ENCODE measurements around the gene COL1A2.

The COL1A2 gene

DNA sequence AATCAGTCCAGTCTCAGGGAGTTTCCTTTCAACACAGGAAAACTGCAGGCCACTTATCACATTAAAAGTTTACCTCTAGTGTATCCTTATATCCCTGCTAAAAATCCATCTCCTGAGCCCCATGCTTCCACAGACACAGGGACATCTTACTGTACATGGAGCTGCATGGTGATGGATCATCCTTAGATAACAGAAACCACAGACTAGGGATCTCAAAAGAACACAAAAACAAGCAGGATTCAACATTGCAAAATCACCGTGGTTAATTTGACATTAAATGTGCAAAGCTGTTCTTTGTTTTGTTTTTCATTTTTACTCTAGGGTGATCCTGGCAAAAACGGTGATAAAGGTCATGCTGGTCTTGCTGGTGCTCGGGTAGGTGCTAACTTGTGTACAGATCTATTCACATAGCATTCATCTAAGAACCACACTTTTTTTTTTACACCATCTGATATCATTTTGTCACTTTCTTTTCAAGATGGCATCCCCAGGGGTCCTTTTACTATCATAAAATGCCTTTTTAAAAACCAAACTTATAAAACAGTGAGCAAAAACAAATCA lies 18.1 kb downstream of the COL1A2 start:
- DNase-seq = no peak

DNA sequence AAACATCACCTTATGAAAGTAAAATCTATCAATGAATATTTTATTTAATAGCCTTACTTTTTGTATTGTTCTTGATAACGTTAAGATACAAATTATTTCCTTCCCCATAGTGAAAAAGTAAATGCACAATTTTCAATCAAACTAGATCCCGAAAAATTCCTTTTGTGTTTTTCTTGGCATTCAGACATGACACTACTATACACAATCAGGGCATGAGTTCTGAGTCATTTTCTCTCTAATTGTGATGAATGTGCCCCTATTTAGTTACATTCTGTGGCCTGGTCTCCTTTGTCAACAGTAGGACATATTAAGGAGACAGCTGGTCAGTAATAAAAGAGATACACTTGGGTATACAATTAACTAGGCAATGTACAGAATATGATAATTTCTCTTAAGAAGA lies 19.8 kb downstream of the COL1A2 start:
- DNase-seq = no peak

DNA sequence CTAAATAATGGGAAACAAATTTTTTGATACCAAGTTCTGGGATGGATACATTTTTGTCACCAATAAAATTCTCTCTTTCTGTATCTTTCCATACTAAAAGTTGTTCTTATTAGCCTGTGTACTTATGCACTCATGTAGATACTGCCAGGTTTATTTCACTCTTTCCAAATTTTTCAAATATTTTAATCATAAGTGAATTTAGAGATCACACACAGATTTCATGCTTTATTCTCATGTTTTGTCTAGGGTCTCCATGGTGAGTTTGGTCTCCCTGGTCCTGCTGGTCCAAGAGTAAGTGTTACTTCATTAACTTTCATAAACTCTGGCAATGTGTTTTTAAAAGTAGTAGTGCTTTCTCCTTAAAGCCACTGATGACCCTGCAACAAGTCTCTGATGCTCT lies 20.3 kb downstream of the COL1A2 start:
- no peak for DNase-seq

DNA sequence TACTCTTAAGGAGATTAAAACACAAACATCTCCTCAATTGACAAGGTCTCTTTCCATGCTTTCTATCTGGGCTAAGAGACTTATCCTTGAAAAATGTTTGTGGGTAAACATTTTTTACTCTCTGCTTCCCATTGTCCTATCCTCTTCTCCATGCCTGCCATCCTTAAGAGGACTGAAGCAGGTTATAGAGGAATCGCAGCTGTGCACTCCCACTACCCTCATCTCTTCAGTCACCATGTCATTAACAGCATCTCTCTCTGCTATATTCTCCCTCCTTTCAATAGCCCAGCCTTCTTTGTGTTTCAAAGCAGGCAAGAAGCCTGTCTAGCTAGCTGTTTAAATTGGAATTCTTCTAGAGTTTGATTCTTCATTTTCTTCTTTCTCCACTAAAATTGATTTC lies 22.6 kb downstream of the COL1A2 start:
- no peak for DNase-seq

DNA sequence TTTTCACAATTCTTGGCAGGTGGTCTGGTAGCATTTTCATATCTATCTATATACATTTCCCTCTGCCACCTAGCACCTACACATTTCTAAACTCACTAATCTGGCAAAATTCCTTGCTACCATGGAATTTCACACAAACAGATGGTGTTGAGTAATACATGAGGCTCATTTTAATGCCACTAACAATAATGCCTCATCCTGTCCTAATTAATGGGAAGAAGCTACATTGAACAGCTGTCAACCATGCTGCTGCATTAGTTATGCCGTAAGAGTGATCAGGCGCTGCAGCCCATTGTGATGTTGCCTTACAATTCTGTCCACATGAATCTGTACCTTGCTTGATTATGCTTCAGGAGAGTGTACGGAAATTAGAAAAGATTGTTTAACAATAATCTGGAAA lies 23.2 kb downstream of the COL1A2 start:
- DNase-seq = no peak

DNA sequence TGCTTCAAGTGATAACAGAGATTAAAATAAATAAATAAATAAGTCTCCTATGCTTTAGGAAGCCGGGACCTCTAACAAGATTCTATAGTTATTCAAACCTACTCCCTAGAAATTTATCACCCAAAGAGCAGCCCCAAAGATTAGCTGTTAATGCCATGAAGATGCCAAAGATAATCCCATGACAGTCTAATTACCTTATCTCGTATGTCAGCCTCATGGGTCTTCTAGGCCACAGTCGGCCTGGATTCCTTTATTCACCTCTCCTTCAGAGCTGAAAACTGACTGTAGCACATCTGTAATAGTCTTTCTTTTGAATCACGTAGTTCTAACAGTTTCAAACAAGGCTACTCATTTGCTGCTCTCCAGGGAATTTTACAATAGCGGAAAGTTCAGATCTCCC lies 24.2 kb downstream of the COL1A2 start:
- DNase-seq = no peak

DNA sequence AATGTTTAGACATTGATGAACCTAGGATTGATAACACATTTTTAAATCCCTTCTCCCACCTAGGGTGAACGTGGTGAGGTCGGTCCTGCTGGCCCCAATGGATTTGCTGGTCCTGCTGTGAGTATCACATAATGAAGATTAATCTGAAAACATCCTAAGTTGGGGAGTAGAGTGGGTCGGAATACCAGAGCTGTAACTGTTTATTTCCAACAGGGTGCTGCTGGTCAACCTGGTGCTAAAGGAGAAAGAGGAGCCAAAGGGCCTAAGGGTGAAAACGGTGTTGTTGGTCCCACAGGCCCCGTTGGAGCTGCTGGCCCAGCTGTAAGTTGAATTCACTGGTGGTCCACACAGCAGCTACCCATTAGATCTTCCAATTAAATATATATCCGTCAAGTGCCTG lies 25.6 kb downstream of the COL1A2 start:
- DNase-seq = no peak

DNA sequence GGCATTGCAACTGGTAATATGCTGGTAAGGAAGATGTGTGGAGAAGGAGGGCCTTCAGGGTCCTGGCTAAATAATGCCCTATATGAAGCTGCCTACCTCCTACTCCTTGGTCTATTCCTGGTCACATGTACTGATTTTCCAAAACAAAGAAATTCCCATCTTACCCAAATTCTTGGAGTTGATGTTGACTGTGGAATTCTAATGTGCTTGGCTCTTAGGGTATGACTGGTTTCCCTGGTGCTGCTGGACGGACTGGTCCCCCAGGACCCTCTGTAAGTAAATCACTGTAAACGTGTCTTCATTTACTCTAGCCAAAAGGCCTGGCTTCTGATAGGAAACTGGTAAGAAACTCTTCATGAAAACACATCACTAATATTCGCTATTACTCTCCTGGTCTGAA lies 27.0 kb downstream of the COL1A2 start:
- DNase-seq = no peak

DNA sequence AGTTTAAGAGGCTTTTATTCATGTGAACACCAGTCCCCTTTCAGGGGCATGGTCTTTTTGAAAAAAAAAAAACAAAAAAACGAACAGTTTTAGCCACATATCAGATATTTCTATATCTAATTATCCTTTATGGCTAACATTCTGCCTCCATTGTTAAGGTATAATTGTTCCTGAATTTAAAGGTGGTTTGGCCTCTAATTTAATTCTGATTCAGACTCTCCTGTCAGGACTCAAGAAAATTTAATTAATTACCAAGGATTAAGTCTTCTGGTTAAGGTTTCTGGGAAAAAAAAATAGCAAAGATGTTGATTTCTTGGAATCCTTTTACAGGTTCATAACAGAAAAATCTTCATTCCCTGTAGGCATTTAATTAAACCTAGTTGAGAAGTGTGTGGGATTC lies 27.4 kb downstream of the COL1A2 start:
- no peak for DNase-seq

DNA sequence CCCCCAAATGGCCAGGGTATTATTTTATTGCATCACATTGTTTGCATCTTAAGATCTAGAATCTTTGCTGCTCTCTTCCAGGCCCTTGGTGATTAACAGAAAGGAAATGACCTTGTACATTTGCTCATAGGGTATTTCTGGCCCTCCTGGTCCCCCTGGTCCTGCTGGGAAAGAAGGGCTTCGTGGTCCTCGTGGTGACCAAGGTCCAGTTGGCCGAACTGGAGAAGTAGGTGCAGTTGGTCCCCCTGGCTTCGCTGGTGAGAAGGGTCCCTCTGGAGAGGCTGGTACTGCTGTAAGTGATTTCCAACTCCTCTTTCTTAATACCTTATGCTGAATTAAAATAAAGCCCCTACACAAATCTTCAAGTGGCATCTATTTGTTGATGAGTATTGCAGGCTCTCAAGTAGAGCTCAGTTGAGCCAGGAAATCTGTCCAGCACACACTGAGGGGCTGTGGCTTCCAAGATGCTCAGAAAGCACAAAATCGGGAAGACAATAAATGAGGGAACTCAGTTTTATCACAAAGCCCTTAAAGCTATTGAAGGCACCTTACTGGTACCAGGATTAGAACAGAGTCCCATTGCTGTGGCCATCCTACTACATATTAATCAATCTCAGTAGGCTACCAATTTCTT lies 28.2 kb downstream of the COL1A2 start:
- no peak for DNase-seq

DNA sequence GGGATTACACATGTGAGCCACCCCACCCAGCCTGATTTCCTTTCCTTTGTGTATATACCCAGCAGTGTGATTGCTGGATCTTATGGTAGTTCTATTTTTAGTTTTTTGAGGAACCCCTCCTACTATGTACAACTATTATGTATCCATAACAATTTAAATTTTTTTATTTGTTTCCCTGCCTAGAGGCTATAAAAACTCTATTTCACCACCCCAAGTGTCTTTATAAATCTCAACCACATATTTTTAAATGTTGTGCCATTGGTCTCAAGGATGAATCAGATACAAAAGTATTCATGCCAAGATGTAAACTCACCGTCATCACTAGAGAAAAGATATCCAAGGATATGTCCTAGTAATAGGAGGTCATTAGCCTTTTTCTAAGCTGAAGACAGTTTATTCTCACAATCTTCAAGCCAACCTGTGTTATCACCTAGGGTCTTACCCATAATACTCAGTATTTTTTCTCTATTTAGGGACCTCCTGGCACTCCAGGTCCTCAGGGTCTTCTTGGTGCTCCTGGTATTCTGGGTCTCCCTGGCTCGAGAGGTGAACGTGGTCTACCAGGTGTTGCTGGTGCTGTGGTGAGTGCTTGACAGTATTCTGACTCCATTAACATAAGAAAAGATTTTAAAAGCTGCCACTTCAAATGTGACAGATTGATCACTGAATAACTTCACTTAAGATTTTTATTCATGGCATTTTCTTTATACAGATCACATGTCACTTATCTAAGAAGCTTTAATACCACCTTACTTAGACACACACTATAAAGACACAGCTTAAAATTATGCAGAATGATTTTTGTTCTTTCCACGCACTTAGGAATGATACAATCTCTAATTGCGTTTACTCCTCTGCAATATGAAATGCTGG lies 29.4 kb downstream of the COL1A2 start:
- DNase-seq = no peak

DNA sequence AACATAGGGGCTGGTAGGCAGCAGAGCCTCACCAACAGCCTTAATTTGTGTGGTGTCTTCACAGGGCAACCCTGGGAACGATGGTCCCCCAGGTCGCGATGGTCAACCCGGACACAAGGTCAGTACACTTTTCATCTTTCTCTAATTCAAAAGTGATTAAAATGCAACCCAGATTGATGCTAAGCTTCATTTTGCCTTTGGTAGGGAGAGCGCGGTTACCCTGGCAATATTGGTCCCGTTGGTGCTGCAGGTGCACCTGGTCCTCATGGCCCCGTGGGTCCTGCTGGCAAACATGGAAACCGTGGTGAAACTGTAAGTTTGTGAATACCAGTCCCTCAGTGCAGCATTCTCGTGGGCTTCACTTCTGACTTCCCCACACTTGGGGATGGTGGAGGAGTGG lies 30.9 kb downstream of the COL1A2 start:
- DNase-seq = no peak

DNA sequence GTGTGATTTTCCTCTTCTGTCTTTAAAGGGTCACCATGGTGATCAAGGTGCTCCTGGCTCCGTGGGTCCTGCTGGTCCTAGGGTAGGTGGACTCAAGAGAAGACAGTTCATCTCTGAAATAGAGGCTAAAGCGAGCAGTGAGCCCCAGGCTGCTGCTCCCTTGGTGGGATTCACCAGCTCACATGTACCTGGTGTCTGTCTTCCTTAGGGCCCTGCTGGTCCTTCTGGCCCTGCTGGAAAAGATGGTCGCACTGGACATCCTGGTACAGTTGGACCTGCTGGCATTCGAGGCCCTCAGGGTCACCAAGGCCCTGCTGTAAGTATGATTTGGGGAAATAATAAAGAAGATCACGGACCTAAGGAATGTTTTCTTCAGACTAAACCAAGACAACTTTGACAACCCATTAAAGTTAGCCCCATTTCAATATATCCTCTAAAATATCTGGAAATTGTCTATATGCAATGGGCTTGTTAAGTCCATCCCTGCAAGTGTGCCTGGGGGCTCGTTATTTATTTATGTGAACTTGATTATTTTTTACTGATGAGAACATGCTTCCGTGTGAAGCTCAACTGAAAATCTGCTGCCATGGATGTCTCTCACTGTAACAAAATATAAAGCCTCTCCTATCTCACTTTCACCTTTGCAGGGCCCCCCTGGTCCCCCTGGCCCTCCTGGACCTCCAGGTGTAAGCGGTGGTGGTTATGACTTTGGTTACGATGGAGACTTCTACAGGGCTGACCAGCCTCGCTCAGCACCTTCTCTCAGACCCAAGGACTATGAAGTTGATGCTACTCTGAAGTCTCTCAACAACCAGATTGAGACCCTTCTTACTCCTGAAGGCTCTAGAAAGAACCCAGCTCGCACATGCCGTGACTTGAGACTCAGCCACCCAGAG lies 32.5 kb downstream of the COL1A2 start:
- no peak for DNase-seq

DNA sequence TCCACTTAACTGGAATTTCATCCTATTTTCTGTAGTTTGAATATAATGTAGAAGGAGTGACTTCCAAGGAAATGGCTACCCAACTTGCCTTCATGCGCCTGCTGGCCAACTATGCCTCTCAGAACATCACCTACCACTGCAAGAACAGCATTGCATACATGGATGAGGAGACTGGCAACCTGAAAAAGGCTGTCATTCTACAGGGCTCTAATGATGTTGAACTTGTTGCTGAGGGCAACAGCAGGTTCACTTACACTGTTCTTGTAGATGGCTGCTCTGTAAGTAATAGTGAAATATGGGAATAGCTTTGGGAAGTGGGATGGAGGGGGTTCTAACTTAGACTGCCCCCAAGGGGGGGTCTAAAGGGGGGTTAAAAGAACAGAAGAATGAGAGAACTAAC lies 34.5 kb downstream of the COL1A2 start:
- DNase-seq = no peak

DNA sequence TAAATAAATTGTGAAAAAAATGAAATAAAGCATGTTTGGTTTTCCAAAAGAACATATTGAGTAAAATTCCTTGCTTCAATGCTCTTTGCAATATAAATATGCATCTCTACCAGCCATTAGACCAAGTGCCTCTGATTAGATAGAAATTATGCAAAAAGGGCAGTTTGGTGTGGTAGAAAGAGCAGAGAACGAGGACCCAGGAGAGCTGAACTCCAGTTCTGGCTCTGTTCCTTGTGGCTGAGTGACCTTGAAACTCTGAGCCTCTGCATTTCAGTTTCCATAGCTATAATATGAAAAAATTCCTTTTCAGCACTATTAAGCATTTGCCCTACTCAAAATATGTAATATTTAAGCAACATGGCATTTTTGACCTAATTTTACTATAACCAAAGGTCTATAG lies 36.5 kb downstream of the COL1A2 start:
- DNase-seq = no peak

DNA sequence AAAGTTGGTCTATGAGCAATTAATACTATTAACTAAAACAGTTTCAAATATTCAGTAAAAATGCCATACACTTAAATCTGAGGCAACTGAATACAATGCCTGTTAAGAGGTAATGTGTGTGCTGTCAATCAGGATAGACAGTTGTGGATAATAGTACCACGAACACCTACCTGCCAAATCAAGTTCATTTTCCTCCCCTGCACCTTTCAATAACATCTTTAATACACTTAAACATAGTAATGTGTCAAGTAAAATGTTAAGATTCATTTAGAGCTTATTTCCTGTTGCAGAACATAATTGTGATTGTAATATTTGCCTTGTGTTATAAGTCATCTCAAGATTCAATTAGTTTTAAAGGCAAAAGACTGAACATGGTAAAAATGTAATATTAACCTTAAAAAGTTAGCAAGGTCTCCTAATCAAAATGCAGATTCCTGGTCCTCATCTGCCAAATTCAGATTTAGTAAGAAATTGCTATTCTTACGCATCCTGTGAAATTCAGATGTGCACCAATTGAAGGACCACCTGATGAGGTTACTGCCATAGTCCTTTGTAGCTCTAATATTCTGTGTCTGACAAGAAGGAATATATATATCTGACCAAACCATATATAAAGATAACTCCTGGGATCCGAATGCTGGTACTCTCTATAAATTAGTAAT lies 37.1 kb downstream of the COL1A2 start:
- no peak for DNase-seq

DNA sequence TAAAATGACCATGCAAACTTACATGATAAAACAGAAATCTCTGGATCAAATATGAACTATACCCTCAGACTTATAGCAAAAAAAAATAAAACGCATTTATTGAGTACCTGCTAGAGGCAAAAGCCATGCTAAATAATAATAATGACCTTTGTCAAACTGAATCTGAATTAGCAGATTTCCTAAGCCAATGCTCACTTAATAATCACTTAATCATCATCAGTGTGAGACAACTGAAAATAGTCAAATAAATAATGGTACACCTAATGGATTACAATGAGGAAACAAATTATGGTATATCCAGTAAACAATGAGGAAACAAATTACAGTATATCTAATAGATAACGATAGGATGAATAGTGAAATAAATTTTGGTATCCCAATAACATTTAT lies 37.6 kb downstream of the COL1A2 start:
- DNase-seq = no peak

DNA sequence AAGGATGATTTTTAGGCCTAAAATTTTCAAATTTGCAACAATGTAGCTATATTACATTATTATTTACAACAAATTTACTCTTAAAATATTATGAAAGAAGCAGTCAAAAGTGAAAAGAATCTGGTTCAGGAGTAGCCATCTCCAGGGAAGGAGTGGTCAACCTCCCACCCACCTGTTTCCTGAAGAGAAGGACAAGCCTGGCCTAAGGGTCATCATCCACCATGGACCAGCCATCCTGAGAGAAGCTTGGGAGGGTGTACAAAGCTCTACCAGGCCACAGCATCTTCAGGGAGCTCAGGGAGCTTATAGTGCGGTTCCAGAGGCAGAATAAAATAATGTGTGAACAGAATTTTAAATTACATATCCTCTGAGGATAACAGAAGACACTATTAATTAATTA lies 38.1 kb downstream of the COL1A2 start:
- no peak for DNase-seq

DNA sequence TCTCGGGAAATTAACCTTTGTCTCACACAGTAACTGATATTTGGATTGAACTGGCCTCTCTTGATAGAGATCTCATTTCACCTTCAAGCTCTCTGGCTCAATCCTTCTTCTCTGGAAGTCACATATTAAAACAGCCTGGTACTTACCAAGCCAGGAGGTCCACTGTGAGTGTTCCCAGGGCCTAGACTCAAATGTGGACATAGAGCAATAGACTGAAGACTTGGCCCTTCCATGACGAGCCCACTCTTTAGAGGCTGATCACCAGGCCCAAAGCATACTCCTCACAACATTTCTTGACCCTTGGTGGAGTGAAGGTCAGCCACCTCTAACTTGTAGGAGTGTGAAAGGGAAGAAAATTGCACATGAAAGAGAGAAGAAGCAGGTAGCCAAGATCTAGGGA lies 38.5 kb downstream of the COL1A2 start:
- no peak for DNase-seq

DNA sequence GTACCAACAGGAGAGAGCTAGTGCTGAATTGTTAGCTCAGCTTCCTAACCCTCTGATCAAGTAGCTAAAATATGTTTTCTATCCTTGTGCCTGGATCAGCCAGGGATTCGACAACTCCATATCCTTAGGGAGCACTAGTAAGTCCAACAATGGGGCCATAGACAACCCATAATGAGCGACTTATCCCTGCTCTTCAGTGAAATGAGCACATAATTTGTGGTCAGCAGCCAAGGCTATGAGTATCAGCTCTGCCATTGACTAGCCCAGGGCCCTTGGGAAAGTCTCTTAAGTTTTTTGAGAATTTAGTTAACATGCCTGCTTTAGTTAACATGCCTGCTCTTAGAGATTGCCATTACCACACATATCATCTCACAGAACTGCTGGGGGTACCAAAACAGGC lies 39.3 kb downstream of the COL1A2 start:
- DNase-seq = no peak

DNA sequence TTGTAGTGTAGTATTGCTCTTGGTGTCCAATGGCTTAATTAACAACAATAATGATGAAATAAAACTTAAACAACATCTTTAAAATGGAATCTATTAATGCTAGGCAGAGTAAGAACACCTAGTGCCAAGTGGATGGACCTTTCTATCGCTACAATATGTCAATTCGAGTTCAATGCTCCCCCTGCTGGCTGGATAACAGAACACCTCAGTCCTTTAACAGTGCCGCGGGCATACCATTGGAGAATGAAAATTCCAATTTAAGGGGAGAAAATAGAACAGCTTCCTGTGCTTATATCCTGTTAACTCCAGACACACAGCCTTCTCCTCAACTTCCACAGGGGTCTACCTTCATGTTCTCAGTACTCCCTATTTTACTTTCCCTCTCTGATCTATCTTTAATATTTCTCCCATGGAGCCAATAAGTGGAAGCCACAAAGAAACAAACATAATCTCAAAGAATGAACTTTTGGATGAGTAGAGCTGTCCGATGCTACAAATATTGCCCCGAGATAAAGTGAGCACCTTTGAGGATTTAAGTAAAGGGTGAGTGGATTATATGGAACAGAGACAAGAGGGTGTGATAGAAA lies 41.4 kb downstream of the COL1A2 start:
- peak; percentile 70 for DNase-seq

DNA sequence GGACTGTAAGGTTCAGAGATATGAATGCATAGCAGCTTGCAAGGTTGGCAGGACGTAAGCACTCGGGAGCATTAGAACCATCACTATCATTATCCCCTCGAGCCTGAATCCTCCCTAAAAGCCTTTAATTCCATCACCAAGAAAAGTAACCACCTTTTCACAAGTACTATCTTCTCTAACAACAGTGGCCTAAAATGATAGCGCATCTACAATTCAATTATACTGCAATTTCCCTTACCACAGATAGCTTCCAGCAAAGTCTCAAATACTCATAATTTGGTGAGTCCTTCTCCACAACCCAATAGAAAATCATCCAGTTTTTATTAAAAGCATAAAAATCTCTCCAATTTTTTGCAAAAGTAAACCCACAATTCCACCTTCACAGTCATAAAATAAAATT lies 42.0 kb downstream of the COL1A2 start:
- no peak for DNase-seq
